CD4-positive, alpha-beta T cell treated with Interleukin-15 for 1 hour (primary cell): ENCODE data around the gene C8B.

Experiments
- DNase-seq: peaks from one replicate; pipeline ENCODE4 v3.0.0-alpha.2; 2020

The C8B gene

GRCh38 chr1:56965916-56966697, at the start of gene C8B:
C8B (minus strand) TSS chr1:56966015; CDS start chr1:56965948, 67 bp downstream.
- no peak for DNase-seq

- DNase-seq, result no peak
These were observed 49.3 kb upstream of the C8B start for GRCh38 chr1:57015071-57015470.

- no peak for DNase-seq
These were observed 47.7 kb upstream of the C8B start for GRCh38 chr1:57013522-57013921.

GRCh38 chr1:57012315-57012714, 46.5 kb upstream of the C8B start:
- no peak for DNase-seq

- no peak for DNase-seq
These were observed 44.7 kb upstream of the C8B start for GRCh38 chr1:57010511-57010910.

GRCh38 chr1:57007948-57008347, 42.1 kb upstream of the C8B start:
- DNase-seq, result no peak

- no peak for DNase-seq
These were observed 41.7 kb upstream of the C8B start for GRCh38 chr1:57007472-57007871.

- DNase-seq, result no peak
These were observed 37.8 kb upstream of the C8B start for GRCh38 chr1:57003398-57004139.

- no peak for DNase-seq
These were observed 29.7 kb upstream of the C8B start for GRCh38 chr1:56995414-56996100.

- DNase-seq, result no peak
These were observed 27.7 kb upstream of the C8B start for GRCh38 chr1:56993475-56993874.

GRCh38 chr1:56992318-56993125, 26.7 kb upstream of the C8B start:
- no peak for DNase-seq

- DNase-seq, result no peak
These were observed 25.8 kb upstream of the C8B start for GRCh38 chr1:56991576-56991975.

- DNase-seq, result no peak
These were observed 20.6 kb upstream of the C8B start for GRCh38 chr1:56986397-56986796.

- no peak for DNase-seq
These were observed 20.0 kb upstream of the C8B start for GRCh38 chr1:56985857-56986256.

GRCh38 chr1:56983484-56983883, 17.7 kb upstream of the C8B start:
- DNase-seq, result no peak

GRCh38 chr1:56979986-56980755, 14.4 kb upstream of the C8B start:
- DNase-seq, result no peak

GRCh38 chr1:56978819-56979218, 13.0 kb upstream of the C8B start:
- no peak for DNase-seq

GRCh38 chr1:56977910-56978309, 12.1 kb upstream of the C8B start:
- no peak for DNase-seq

- DNase-seq, result no peak
These were observed 9.6 kb upstream of the C8B start for GRCh38 chr1:56975446-56975845.

- DNase-seq, result no peak
These were observed 8.3 kb upstream of the C8B start for GRCh38 chr1:56973923-56974742.

GRCh38 chr1:56972976-56973375, 7.2 kb upstream of the C8B start:
- DNase-seq, result no peak
